ENCODE data around the gene NAA15.

DNA sequence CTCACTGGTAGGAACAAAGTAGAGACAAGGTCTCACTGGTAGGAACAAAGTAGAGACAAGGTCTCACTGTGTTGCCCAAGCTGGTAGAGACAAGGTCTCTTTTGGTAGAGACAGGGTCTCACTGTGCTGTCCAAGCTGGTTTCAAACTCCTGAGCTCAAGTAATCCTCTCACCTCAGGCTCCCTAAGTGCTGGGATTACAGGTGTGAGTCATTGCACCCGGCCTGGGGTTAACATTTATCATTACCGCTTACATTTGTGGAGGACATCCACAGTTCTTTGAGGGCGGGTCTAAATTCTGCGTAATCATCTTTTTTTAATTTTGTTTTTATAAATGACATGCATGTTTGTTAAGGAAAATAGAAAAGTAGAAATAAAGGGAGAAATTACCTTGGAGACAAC is 164.6 kb downstream of the NAA15 start:
- TF ChIP-seq, protein P1, sequence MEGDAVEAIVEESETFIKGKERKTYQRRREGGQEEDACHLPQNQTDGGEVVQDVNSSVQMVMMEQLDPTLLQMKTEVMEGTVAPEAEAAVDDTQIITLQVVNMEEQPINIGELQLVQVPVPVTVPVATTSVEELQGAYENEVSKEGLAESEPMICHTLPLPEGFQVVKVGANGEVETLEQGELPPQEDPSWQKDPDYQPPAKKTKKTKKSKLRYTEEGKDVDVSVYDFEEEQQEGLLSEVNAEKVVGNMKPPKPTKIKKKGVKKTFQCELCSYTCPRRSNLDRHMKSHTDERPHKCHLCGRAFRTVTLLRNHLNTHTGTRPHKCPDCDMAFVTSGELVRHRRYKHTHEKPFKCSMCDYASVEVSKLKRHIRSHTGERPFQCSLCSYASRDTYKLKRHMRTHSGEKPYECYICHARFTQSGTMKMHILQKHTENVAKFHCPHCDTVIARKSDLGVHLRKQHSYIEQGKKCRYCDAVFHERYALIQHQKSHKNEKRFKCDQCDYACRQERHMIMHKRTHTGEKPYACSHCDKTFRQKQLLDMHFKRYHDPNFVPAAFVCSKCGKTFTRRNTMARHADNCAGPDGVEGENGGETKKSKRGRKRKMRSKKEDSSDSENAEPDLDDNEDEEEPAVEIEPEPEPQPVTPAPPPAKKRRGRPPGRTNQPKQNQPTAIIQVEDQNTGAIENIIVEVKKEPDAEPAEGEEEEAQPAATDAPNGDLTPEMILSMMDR (IDR thresholded peaks at IDR 0.05 in 4 of 5, conservative IDR thresholded peaks at IDR 0.05 in 1 of 5) = no peak
- TF ChIP-seq POLR2A (IDR thresholded peaks at IDR 0.05) = no peak

Data from gastrocnemius medialis (tissue), 4 donors.